Parathyroid adenoma (tissue), 2 donors: ENCODE measurements around the gene PLXNC1.

Experiments used
- H2AFZ ChIP-seq: fragments of 300-600 bp; sonication (generic); one replicate; pipeline ENCODE4 v1.7.0; 2017; ENCODE audit warnings: antibody characterized with exemption, mild to moderate bottlenecking
- H3K27ac ChIP-seq: fragments of 300-600 bp; sonication (generic); one replicate; pipeline ENCODE4 v1.7.0; 2017
- H3K27me3 ChIP-seq: fragments of 300-600 bp; sonication (generic); one replicate; pipeline ENCODE4 v1.7.0; 2017; ENCODE audit warnings: low read length; ENCODE audit not compliant: control insufficient read depth, insufficient read depth
- H3K36me3 ChIP-seq: fragments of 300-600 bp; sonication (generic); one replicate; pipeline ENCODE4 v1.7.0; 2017; ENCODE audit warnings: low read length; ENCODE audit not compliant: control insufficient read depth, insufficient read depth
- H3K4me1 ChIP-seq: fragments of 300-600 bp; sonication (generic); one replicate; pipeline ENCODE4 v1.7.0; 2017; ENCODE audit warnings: control low read depth
- H3K4me2 ChIP-seq: fragments of 300-600 bp; sonication (generic); one replicate; pipeline ENCODE4 v1.7.0; 2017; ENCODE audit warnings: low read length
- H3K4me3 ChIP-seq: fragments of 300-600 bp; sonication (generic); one replicate; pipeline ENCODE4 v1.7.0; 2017; ENCODE audit warnings: low read depth, low read length
- H3K79me2 ChIP-seq: fragments of 300-600 bp; sonication (generic); one replicate; pipeline ENCODE4 v1.7.0; 2017; ENCODE audit warnings: control low read depth
- H3K9ac ChIP-seq: fragments of 300-600 bp; sonication (generic); one replicate; pipeline ENCODE4 v1.7.0; 2017; ENCODE audit warnings: mild to moderate bottlenecking
- H3K9me3 ChIP-seq: fragments of 300-600 bp; sonication (generic); one replicate; pipeline ENCODE4 v1.7.0; 2017; ENCODE audit warnings: low read length; ENCODE audit not compliant: control insufficient read depth
- CTCF ChIP-seq: fragments of 300-600 bp; sonication (generic); IDR thresholded peaks from one replicate; pipeline ENCODE4 v1.7.0; 2017; ENCODE audit warnings: antibody characterized with exemption, mild to moderate bottlenecking
- donor health status: primary hyperparathyroidism.

The PLXNC1 gene

DNA sequence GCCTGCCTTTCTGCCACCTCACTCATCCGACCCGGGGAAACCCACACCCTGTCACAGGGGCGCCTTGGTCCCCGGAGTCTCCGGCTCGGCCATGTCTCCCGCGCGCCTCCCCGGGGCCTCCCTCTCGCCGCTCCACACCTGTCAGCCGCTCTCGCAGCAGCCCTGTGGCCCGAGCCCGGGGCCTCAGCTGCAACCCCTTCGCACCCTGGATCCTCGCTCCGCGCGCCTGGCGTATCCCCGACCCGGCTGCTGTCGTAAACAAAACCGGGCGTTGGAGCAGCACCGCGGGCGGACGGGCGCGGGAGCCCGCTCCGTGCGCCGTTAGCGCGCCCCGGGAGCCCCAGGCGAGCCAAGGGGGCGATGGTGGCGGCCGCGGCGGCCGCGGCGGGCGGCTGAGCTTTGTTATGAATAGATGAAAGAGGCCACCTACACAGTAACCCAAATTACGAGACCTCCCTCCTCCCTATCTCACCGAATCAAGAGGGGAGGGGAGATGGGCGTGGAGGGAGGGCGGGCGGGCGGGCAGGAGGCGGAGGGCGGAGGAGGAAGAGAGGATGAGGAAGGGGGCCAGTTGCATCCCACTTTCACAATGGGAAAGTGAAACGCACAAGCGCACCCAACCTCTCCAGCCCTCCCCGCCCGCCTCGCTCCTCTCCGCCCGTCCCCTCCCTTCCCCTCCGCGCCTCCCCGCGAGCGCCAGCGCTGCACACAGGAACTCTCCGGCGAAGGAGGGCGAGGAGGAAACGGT, at the start of gene PLXNC1:
Gene PLXNC1, plus strand, starts transcription at position 587 of the 748 bp plus-strand sequence. CDS start 395 bp downstream, outside the sequence.
- H3K4me3 ChIP-seq = no peak within 1 kb of the TSS
- H3K27me3 ChIP-seq = no peaks in the 10 kb centered on the region
- no peaks in the 10 kb centered on the region for H3K4me1 ChIP-seq
- peak within 1 kb of the TSS; percentile 59 for H3K4me2 ChIP-seq
- no peaks in the 10 kb centered on the region for H3K36me3 ChIP-seq
- H2AFZ ChIP-seq = peak within 1 kb of the TSS; percentile 44
- H3K27ac ChIP-seq = no peak within 1 kb of the TSS
- no peak within 1 kb of the TSS for H3K9ac ChIP-seq
- no peaks in the 10 kb centered on the region for H3K79me2 ChIP-seq
- no peak for TF ChIP-seq CTCF
- H3K9me3 ChIP-seq = no peaks in the 10 kb centered on the region

DNA sequence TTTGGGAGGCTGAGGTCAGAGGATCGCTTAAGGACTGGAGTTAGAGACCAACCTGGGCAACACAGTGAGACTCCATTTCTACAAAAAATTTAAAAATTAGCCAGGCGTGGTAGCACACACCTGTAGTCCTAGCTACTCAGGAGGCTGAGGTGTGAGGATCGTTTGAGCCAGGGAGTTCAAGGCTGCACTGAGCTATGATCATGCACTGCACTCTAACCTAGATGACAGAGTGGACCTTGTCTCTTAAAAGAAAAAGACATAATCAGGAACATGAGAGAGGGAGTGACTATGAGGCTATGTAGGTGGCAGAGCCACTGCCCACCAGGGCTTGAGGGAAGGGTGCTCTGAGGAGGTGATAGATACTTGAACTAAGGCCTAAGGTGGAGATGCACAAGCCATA, 49.2 kb upstream of the PLXNC1 start:
- Histone ChIP-seq H3K4me1 (no peaks in the 10 kb centered on the region), H3K27me3 (no peaks in the 10 kb centered on the region), H3K79me2 (no peaks in the 10 kb centered on the region), H3K36me3 (no peaks in the 10 kb centered on the region), H3K9ac (no peak overlapping the region), H3K9me3 (no peaks in the 10 kb centered on the region), H3K4me2 (no peak overlapping the region), H3K27ac (no peak overlapping the region), H2AFZ (no peak overlapping the region), H3K4me3 (no peak overlapping the region)
- no peak for TF ChIP-seq CTCF

- no peak for TF ChIP-seq CTCF
- no peak overlapping the region for H3K27ac ChIP-seq
- no peaks in the 10 kb centered on the region for H3K79me2 ChIP-seq
- H3K4me2 ChIP-seq = no peak overlapping the region
- no peak overlapping the region for H2AFZ ChIP-seq
- no peaks in the 10 kb centered on the region for H3K9me3 ChIP-seq
- H3K27me3 ChIP-seq = no peaks in the 10 kb centered on the region
- no peak overlapping the region for H3K4me3 ChIP-seq
- H3K4me1 ChIP-seq = no peaks in the 10 kb centered on the region
- H3K9ac ChIP-seq = no peak overlapping the region
- no peaks in the 10 kb centered on the region for H3K36me3 ChIP-seq
Measured at GRCh38 chr12:94099632-94100031, 48.7 kb upstream of the PLXNC1 start.

DNA sequence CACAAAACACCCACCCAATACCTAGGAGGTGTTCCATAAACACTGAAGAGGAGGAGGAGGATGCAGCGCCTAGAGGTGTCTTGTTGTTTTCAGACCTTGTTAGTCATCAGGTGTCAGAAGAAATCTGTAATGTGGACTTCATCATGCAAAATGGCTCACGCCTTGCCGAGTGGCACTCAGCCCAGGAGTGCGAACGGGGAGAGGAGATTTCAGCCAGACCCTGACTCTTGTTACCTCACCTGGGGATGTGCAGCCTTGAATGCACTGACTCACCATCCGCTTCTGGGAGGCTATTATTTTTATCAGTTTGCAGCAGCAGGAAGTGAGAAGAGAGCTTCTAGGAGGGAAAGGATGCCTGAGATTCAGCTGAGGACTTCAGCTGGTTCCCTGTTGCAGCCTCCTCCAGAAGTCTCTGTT, 48.2 kb upstream of the PLXNC1 start:
- TF ChIP-seq CTCF = no peak
- no peaks in the 10 kb centered on the region for H3K36me3 ChIP-seq
- no peak overlapping the region for H3K9ac ChIP-seq
- no peaks in the 10 kb centered on the region for H3K4me1 ChIP-seq
- no peak overlapping the region for H3K27ac ChIP-seq
- no peak overlapping the region for H3K4me3 ChIP-seq
- H3K4me2 ChIP-seq = no peak overlapping the region
- no peak overlapping the region for H2AFZ ChIP-seq
- no peaks in the 10 kb centered on the region for H3K79me2 ChIP-seq
- H3K27me3 ChIP-seq = no peaks in the 10 kb centered on the region
- no peaks in the 10 kb centered on the region for H3K9me3 ChIP-seq
